A673 (cell line): ENCODE results near the gene UPK3BL1.
"Not testable (repeated sequence)": the region's sequence is repeated elsewhere in the genome, so short reads cannot be mapped to it uniquely, and the experiment has no call there.

Source experiments
- CTCF ChIP-seq: fragments of 300-800, 200-600 bp; sonication (generic); conservative IDR thresholded peaks from 2 replicates; pipeline ENCODE4 v1.5.1; 2017; ENCODE audit warnings: low read depth, mild to moderate bottlenecking, antibody characterized with exemption, low read length, moderate library complexity, mixed read lengths
- EZH2 ChIP-seq: fragments of 200-600 bp; sonication (generic); IDR thresholded peaks from 2 replicates; pipeline ENCODE4 v1.6.1; 2017; ENCODE audit warnings: borderline replicate concordance, low read depth, mild to moderate bottlenecking, mixed read lengths, antibody characterized with exemption, low read length; ENCODE audit not compliant: poor library complexity, severe bottlenecking

GRCh38 chr7:102666850-102667249, 24.3 kb upstream of the UPK3BL1 start:
- TF ChIP-seq CTCF, EZH2: not testable (repeated sequence)
